GM10266 (cell line): ENCODE results near the gene ZNF438.

Source experiments
- DNase-seq: peaks from one replicate; pipeline ENCODE4 v3.0.0; 2012; ENCODE audit errors: extremely low spot score
- TF ChIP-seq, protein P1 (sequence below): IDR thresholded peaks from 2 replicates; pipeline ENCODE4 v1.5.1; 2012; ENCODE audit warnings: mild to moderate bottlenecking, low read depth; ENCODE audit not compliant: control insufficient read depth, insufficient read depth; ENCODE audit errors: missing control alignments

ZNF438 gene

GRCh38 chr10:31073211-31073610 lies 41.5 kb upstream of the ZNF438 start:
- DNase-seq = no peak
- TF ChIP-seq, protein P1, sequence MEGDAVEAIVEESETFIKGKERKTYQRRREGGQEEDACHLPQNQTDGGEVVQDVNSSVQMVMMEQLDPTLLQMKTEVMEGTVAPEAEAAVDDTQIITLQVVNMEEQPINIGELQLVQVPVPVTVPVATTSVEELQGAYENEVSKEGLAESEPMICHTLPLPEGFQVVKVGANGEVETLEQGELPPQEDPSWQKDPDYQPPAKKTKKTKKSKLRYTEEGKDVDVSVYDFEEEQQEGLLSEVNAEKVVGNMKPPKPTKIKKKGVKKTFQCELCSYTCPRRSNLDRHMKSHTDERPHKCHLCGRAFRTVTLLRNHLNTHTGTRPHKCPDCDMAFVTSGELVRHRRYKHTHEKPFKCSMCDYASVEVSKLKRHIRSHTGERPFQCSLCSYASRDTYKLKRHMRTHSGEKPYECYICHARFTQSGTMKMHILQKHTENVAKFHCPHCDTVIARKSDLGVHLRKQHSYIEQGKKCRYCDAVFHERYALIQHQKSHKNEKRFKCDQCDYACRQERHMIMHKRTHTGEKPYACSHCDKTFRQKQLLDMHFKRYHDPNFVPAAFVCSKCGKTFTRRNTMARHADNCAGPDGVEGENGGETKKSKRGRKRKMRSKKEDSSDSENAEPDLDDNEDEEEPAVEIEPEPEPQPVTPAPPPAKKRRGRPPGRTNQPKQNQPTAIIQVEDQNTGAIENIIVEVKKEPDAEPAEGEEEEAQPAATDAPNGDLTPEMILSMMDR = no peak

DNA sequence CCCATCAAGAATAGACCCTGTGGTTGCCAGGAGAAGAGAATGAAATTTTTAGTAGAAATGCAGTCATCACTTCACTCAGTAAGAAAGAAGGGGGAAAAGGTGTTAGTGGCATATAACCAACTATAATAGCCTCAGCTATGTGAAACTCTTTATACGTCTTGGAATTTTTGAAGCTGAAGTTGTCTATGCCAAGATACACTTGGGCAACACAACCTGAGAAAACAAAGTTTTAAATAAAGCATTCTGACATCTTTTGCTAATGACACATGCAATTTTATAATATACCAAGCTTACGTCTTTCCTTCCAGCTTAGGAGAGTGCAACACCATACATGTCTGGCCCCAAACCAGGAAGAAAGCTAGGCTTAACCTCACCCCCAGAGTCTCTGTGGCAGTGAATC lies 40.8 kb upstream of the ZNF438 start:
- DNase-seq = no peak
- TF ChIP-seq, protein P1 = no peak

DNA sequence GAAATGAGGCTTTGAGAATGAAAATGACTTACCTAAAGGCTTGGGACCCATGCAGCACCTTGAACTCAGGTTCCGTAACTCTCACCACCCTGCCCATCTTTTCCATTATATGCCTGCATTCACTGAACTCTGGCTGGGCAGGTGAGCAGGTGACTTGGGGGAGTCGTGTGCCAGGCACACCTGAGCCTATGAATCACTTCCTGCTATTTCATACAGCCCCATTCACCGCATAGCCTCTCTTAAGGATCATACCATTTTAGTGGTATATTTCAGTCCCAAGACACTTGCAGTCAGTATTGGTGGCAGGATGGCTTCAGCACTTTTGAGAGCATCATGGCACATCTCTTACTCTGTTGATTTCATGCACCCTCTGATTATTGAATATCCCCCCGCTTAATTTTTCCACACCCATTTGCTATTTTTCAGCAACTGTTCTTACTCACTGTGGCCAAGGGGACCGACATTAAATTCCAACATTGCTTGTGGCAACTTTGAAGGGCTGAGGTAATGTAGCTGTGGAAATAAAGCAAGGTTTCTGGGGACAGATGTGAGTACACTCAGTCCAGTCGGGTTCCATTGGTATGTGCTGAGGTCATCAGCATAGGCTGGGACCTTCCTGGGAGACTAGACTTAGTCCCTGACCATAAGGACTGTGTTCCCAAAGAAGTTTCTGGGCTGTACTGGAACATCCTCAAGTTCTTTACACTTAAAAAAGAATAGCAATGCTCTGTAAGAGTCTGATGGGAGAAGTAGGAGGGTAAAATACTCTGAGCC lies 39.8 kb upstream of the ZNF438 start:
- TF ChIP-seq, protein P1 = no peak
- no peak for DNase-seq

GRCh38 chr10:31070691-31071090 lies 39.0 kb upstream of the ZNF438 start:
- TF ChIP-seq, protein P1 = no peak
- DNase-seq = no peak

DNA sequence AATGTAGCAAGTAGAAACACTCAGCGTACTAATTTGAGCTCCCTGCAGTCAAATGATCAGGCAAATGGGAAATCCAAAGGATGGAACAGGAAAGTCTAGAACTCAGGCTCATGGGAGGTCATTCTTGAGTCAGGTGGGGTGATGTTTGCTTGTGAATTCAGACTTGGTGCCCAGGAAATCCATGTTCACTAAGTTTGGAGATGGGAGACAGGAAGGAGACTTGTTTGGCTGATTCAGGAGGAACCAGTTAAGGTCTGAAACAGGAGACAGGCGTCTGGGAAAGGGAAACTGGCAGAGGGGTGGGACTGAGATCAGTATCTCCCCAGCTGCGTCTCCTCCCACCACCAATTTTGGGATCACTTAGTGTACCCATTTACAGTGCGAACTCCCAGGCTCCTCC lies 38.4 kb upstream of the ZNF438 start:
- TF ChIP-seq, protein P1 = no peak
- DNase-seq = no peak

- DNase-seq = no peak
- TF ChIP-seq, protein P1 = no peak
These were observed 37.7 kb upstream of the ZNF438 start for GRCh38 chr10:31069411-31069810.

DNA sequence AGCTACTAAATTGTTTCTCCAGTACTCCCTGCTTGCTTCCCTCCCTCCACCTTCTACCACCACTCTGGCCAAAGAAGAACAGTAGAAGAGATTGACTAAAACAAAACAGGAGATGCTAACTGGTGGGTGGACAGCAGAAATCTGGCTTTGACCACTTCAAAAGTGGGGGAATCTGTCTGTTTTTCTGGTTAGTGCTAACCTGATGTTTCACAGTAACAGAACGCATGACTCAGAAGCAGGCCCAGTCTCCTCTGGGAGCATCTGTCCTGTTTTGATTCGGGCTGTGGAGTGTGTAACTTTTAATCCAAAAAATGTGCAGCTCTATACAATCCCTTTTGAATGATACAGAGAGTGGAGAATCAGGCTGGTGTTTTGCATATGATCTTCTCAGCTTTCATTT lies 32.7 kb upstream of the ZNF438 start:
- no peak for DNase-seq
- TF ChIP-seq, protein P1 = no peak
